Measurements from ENCODE around the gene GIPC1.
"Not testable (repeated sequence)": the region's sequence is repeated elsewhere in the genome, so short reads cannot be mapped to it uniquely, and the experiment has no call there.

Gene GIPC1

DNA sequence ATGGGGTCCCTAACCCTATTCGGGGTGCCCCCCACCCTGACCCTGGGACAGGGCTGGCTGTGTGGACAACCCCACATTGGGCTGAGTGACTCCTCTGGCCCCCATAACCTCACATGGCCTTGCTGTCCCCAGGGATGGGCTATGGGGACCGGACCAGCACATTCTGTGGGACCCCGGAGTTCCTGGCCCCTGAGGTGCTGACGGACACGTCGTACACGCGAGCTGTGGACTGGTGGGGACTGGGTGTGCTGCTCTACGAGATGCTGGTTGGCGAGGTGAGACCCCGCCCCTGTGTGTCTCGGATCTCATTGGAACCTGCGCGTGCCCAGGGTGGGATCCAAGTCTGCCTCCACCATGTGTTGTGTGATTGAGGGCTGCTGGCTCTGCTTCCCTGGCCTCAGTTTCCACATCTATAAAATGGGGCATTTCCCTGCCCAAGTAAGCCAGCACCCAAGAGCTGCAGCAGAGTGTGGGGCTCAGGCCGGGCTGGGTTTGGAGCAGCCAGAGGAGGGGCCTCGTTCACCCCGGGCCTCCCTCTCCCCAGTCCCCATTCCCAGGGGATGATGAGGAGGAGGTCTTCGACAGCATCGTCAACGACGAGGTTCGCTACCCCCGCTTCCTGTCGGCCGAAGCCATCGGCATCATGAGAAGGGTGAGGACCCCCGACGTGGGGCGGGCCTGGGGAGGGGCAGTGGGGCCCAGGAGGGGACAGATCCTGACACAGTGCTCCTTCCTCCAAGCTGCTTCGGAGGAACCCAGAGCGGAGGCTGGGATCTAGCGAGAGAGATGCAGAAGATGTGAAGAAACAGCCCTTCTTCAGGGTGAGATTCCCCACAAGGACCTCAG lies 25.7 kb downstream of the GIPC1 start:
- no peak for DNase-seq (ENCODE audit: low read depth)

DNA sequence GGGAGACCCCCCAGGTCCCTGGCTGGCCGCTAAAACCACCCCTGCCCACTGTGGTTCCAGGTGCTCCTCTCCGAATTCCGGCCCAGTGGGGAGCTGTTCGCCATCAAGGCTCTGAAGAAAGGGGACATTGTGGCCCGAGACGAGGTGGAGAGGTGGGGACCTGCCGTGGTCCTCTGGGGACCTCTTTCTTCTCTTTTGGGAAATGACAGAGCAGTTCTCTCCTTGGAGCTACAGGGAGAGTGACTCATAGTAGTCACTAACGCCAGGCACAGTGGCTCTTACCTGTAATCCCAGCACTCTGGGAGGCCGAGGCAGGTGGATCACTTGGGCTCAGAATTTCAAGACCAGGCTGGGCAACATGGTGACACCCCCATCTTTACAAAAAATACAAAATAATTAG lies 28.1 kb downstream of the GIPC1 start:
- DNase-seq (ENCODE audit: low read depth): no peak

DNA sequence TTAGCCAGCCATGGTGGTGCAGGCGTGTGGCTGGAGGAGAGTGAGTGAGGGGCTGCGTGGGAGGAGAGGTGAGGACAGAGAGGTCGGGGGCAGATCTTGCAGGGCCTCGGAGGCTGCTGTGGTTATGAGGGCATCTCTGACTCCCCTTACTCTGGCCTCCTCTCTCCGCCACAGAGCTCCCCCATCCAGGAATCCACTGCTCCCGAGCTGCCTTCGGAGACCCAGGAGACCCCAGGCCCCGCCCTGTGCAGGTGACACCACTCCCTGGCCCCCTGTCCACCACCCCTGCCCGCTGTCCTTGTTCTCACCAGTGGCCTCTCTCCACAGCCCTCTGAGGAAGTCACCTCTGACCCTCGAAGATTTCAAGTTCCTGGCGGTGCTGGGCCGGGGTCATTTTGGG lies 28.5 kb downstream of the GIPC1 start:
- no peak for DNase-seq (ENCODE audit: low read depth)

DNA sequence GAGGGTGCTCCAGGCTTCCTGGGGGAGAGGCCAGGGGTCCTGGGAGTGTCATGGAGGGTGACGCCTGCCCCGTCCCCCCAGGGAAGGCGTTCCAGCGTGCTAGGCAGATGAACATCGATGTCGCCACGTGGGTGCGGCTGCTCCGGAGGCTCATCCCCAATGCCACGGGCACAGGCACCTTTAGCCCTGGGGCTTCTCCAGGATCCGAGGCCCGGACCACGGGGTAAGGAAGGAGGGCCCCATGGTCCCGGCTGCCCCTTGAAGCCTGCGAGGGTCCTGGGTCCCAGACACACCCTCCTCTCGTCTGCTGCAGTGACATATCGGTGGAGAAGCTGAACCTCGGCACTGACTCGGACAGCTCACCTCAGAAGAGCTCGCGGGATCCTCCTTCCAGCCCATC lies 32.2 kb downstream of the GIPC1 start:
- no peak for DNase-seq (ENCODE audit: low read depth)

DNA sequence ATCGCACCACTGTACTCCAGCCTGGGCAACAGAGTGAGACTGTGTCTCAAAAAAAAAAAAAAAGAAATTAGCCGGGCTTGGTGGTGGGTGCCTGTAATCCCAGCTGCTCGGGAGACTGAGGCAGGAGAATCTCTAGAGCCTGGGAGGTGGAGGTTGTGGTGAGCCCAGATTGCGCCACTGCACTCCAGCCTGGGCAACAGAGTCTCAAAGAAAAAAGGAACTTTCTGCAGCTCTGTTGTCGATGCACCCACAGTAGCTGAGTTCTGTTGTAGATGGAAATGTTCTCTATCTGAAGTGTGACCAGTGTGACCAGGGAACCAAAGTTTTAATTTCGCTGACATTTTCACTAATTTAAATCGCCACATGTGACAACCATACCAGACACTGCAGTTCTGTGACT lies 33.5 kb downstream of the GIPC1 start:
- not testable (repeated sequence) for DNase-seq (ENCODE audit: low read depth)

DNA sequence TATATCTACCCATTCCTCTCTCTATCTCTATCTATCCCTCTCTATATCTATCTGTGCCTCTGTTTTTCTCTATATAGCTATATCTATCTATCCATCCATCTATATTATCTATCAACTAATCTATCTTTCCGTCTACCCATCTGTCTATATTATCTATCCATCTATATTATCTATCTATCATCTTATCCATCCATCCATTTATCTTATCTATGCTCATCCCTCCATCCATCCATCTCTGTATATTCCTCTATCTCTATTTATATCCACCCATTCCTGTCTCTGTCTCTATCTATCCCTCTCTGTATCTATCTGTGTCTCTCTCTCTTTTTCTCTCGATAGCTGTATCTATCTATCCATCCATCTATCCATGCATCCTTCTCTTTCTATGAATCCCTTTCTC lies 35.0 kb downstream of the GIPC1 start:
- no peak for DNase-seq (ENCODE audit: low read depth)

DNA sequence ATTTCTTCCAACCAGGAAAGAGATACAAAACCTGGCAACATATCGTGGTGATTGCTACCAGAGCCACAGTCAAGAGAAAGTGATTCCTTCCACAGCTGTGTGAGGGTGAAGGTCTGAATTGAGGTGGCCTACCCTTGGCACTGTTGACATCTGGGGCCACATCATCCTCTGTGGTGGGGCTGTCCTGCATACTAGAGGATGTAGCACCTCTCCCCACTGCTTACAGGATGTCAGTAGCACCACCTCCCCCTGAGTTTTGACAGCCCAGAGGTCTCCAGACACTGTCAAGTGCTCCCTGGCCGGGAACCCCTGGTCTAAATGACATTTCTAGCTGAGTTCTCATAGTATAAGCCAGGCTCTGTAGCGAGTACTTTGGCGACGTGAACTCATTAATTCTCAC lies 36.2 kb downstream of the GIPC1 start:
- DNase-seq (ENCODE audit: low read depth): no peak

DNA sequence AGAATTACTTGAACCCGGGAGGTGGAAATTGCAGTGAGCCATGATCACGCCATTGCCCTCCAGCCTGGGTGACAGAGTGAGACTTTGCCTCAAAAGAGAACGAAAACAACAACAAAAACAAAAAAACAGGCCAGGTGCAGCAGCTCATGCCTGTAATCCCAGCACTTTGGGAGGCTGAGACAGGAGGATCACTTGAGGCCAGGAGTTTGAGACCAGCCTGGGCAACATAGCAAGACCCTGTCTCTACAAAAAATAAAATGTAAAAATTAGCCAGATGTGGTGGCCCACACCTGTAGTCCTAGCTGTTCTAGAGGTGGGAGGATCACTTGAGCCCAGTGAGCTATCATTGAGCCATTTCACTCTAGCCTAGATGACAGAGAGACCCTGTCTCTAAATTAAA lies 43.6 kb downstream of the GIPC1 start:
- not testable (repeated sequence) for DNase-seq (ENCODE audit: low read depth)

DNA sequence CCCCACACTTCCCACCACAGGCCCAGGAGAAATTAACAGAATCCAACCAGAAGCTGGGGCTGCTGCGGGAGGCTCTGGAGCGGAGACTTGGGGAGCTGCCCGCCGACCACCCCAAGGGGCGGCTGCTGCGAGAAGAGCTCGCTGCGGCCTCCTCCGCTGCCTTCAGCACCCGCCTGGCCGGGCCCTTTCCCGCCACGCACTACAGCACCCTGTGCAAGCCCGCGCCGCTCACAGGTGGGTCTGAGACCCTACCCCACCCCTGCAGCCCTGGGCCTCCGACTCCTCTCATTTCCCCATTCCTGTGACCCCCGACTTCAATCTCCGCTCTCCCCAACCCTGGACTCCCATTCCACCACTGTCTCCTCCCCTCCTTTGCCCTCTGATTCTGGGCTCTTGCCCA lies 45.1 kb downstream of the GIPC1 start:
- no peak for DNase-seq (ENCODE audit: low read depth)

DNA sequence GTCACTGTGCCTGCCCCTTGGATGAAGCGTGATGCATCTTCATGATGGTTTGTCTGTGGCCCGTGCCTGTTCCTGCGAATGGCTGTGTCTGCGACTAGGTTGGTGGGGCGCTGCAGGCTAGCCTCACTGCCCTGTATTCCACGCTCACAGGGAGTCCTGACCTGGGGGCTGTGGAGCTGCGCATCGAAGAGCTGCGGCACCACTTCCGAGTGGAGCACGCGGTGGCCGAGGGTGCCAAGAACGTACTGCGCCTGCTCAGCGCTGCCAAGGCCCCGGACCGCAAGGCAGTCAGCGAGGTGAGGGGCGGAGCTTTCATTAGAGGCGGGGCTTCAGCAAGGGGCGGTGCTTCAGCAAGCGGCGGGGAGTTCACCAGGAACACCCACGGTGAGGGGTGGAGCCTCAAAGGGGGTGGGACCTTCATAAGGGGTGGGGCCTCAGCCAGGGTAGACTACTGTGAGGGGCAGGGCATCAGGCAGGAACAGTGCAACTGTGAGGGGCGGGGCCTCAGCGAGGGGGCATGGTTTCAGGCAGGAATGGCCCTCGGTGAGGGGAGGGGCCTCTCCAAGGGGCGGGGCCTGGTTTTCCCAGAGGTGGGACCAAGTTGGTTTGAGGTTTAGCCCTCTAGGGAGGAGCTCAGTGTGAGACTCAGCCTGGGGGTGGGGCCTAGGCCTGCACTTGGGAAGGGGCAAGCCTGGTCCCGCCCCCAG lies 45.6 kb downstream of the GIPC1 start:
- peak; percentile 49 for DNase-seq (ENCODE audit: low read depth)

DNA sequence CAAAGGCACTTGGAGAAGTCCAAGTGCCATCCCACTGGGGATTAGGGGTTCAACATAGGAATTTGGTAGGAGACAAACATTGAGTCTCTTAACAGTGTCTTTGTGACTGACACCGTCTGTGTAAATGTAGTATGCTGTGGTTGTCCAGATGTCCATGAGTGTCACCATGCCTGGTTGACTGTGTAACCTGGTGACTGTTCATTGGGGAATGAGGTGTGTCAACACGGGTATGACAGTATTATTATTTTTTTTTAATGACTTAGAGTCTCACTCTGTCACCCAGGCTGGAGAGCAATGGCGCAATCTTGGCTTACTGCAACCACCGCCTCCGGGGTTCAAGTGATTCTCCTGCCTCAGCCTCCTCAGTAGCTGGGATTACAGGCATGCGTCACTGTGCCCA lies 46.6 kb downstream of the GIPC1 start:
- no peak for DNase-seq (ENCODE audit: low read depth)

DNA sequence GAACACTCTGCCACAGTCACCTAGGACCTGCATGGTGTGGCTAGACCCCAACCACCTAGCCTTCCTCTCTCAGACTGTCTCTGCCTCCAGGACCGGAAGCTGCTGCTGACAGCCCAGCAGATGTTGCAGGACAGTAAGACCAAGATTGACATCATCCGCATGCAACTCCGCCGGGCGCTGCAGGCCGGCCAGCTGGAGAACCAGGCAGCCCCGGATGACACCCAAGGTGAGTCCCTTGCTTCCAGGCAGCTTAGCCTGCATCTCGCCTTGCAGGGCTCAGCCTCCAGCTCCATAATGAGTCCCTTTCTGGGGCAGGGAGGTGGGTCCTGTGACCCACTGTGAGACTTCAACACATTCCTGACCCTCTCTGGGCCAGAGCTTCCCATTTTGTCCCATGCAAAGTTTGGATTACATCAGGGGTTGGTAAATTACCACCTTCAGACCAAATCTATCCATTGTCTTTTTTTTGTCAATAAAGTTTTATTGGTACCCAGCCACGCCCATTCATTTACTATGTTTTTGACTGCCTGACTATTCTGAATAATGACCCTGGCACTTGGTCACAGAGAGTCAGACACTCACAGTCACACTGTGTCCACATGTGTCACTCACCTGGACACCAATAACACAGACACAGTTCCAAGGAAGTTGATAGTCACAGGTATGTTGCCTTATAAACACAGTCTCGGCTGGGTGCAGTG lies 49.4 kb downstream of the GIPC1 start:
- no peak for DNase-seq (ENCODE audit: low read depth)

DNA sequence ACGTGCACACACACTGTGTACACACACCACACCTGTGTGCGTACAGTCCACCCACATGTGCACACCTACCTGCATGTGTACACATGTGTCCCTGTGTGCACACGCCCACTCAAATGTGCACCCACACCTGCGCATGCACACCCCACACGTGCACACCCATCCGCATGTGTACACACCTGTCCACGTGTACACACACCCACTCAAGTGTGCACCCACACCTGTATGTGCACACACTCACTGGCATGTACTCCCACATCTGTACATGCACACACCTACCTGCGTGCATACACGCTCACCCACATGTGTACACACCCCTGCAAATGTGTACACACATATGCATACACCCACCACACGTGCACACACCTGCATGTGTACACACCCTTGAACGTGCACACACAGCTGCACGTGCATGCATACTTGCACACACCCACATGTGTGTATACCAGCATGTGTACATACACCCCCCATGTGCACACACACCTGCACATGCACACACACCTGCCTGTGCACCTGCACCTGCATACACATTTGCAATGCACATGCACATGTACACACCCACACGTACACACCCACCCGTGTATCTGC lies 52.2 kb downstream of the GIPC1 start:
- DNase-seq (ENCODE audit: low read depth): no peak

DNA sequence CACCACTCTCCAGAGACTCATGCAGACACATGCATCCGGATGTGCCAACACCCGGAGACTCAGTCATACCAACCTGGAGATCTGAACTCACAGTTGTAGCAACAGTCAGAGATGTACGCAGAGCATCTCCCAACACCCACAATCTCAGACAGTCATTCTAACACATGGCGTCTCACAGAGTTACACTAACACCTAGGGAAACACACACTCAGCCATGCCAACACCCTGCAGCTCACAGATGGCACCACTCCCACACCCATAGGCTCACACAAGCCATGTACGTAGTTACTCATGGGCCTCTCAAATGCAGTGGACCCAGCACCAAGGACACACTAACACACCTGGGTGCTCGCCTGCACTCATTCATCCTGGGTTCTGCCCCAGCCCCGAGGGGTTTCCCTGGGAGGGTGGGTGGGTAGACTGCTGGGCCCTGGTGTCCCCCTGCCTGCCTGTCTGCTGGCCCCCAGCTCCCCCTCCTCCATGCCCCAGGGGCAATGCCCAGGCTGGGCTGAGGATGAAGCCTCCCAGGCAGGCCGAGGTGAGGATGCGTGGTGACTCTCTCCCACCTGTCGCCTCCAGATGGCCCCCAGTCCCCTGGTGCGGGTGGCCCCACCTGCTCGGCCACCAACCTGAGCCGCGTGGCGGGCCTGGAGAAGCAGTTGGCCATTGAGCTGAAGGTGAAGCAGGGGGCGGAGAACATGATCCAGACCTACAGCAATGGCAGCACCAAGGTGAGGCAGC lies 52.9 kb downstream of the GIPC1 start:
- DNase-seq (ENCODE audit: low read depth): no peak

DNA sequence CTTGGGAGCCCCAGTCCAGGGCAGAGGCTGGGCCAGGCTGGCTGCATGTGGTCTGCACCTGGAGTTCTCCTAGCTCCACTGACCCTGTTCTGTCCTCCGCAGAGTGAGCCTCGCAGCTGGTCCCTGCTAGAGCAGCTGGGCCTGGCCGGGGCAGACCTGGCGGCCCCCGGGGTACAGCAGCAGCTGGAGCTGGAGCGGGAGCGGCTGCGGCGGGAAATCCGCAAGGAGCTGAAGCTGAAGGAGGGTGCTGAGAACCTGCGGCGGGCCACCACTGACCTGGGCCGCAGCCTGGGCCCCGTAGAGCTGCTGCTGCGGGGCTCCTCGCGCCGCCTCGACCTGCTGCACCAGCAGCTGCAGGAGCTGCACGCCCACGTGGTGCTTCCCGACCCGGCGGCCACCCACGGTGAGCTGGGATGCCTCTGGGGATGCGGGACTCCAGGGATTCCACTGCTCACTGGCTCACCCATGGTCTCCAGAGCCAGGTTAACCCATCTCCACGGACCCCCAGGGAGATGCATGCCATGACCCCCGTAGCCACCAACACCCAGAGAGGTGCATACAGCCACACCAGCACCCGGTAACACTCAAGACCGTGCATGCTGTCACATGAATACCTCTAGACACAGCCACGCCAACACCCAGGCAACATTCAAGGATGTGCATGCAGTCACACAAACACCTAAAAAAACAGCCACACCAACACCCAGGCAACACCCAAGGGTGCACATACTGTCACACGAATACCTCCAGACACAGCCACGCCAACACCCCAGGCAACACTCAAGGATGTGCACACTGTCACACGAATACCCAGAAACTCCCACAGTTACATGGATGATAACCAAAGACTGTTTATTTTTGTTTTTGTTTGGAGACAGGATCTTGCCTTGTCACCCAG lies 54.6 kb downstream of the GIPC1 start:
- DNase-seq (ENCODE audit: low read depth): no peak

DNA sequence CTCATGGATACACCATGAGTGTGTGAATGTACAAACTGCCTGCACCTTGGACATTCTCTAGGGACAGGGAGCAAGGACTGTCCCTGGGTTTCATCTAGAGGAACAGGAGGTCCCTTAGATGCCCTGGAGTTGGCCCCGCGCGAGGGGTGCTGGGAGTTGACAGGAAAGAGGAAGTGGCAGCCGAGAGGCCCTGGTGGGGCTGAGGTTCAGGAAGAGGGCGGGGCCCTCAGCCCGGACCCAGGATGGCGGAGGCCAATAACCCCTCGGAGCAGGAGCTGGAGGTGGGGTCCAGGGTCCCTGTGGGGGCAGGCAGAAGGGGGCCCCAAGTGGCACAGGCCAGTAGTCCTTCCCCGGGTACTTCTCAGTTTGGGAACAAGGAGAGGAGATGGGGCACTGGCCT lies 55.9 kb downstream of the GIPC1 start:
- DNase-seq (ENCODE audit: low read depth): peak; percentile 59

DNA sequence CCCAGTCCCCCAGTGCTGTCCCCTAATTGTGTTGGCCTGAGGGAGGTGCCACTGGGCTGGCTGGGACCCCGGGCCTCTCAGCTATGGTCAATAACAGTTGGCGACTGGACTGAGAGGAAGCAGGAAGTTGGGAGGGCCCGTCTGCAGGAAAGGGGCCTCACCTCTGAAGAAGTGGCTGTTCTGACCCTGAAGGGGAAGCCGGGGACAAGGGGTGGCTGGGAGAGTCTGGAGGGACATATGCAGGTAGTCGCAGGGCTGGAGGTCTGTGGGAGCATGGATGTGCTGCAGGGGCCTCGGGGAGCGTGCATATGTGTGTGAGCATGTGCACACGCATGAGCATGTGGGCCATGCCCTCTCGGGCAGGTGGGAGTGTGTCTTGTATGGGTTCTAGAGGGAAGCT lies 56.9 kb downstream of the GIPC1 start:
- no peak for DNase-seq (ENCODE audit: low read depth)

DNA sequence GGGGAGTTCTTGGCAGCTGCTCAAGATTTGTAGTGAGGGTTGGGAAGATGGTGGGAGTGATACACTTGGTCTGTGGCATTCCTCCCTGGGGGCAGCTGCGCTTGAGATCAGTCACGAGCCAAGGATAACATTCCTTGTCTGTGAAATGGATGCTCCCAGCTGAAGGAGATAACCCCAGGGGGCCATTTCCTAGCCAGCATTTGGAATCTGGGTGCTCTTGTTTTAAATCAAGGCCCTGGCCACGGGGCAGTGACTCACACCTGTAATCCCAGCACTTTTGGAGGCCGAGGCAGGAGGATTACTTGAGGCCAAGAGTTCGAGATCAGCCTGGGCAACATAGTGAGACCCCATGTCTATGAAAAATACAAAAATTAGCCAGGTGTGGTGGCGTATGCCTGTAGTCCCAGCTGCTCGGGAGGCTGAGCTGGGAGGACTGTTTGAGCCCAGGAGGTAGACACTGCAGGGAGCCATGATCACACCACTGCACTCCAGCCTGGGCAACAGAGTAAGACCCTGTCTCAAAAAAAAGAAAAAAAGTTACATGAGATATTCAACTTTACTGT lies 58.3 kb downstream of the GIPC1 start:
- DNase-seq (ENCODE audit: low read depth): no peak

DNA sequence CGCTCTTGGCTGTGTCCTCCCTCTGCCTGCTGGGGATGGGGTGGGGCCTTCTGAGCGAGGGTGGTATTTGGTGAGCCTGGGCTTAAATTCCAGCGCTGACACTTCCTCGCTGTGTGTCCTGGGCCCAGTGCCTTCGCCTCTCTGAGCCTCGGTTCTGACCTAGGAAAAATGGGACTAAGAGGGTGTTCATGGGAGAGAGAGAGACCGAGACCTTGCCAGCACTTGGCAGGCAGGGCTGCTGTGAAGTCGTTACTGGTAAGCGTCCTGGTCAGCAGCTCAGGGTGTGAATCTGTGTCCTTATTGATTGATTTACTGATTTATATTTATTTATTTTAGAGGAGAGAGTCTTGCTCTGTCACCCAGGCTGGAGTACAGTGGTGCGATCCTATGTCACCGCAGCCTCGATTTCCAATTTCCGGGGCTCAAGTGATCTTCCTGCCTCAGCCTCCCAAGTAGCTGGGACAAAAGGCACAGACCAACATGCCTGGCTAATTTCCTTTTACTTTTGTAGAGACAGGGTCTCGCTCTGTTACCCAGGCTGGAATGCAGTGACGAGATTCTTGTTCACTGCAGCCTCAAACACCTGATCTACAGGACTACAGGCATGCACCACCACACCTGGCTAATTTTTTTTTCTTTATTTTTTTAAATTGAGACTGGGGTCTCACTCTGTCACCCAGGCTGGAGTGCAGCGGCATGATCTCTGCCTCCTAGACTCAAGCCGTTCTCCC lies 60.4 kb downstream of the GIPC1 start:
- no peak for DNase-seq (ENCODE audit: low read depth)

Data from stimulated activated CD8-positive, alpha-beta memory T cell treated with anti-CD3 and anti-CD28 coated beads, Interleukin-15, amount 100 ng/mL, for 24 hours (primary cell).